GM19372 (cell line): ENCODE data around the gene OPRM1.
"Not testable (repeated sequence)": the region's sequence is repeated elsewhere in the genome, so short reads cannot be mapped to it uniquely, and the experiment has no call there.

Experiments used
- ATAC-seq: cut with Tn5 transposase; IDR thresholded peaks from one replicate; pipeline ENCODE4 v1.9.1; 2021; ENCODE audit warnings: mild to moderate bottlenecking, low read depth, moderate library complexity; ENCODE audit not compliant: unreplicated experiment

The OPRM1 gene

DNA sequence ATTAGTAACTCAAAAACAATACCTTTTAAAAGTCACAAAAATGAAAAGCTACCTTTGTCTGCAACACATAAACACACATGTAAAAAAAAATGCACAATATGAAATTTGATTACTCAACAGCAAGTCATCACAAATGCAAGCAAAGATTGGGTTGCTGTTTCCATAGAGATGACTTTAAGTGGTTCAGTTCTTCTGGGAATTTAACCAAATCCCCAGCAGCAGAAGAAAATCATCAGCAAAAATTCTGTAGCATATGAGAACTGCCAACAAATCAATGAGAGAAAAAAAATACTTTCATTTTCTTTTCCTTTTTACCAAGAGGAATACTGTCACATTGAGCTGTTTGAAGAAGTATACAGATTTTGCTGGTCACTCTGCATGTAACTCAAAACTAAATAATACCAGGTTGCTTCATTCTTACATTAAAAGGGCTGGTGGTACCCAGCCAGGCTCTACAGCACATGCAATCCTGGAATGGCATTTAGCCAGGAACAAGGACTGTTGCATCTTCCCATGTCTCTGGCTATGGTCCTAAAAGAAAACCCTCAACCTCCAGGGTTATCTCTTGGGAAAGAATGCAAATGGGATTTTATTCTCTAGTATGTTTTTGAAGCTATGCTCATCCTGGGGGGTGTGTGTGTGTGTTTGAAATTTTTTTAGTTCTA lies 158.3 kb downstream of the OPRM1 start:
- ATAC-seq = no peak

DNA sequence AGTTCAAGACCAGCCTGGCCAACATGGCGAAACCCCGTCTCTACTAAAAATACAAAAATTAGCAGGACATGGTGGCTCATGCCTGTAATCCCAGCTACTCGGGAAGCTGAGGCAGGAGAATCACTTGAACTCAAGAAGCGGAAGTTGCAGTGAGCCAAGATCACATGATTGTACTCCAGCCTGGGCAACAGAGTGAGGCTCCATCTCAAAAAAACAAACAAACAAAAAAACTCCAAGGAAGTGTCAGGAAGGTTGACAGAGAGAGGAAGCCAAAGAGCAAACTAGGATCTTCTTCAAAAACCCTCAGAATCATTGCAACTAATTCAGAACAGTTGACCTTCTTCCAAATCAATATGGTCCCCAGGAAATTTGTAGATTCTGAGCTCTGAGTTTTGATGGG lies 162.6 kb downstream of the OPRM1 start:
- not testable (repeated sequence) for ATAC-seq

DNA sequence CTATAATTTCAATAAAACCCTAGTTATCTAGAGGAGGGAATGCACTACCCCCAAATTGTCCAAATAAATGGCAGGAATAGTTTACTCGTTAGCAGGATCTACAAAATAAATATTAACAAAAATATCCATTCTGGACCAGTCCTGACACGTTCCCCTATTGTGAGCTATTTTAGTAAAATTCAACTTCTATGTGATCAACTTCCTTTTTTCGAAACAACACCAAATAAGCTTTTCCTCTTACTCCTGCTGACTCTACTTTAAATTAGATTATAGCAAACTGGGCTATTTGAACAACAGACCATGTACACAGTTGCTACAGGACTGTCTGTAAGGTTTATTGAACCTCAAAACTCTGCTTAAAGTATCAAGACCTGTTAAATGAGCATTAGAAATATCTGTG lies 163.3 kb downstream of the OPRM1 start:
- no peak for ATAC-seq

DNA sequence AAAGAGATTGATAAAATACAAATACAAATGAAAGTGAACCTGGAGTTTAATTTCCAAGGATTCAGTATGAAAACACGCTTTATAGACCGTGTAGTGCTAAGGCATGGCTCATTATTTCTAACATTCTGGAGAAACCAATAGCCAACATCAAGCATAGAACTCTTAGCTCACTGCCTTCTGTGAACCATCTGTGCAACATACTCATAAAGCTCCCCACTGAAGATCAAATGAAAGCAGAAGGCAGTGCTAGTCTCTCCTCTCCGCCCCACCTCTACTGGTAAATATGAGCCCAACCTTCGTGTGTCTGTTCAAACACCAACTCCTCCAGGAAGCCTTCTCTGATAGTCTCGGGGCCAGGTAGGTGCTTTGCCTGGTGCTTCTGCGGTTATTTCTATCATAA lies 163.9 kb downstream of the OPRM1 start:
- no peak for ATAC-seq

DNA sequence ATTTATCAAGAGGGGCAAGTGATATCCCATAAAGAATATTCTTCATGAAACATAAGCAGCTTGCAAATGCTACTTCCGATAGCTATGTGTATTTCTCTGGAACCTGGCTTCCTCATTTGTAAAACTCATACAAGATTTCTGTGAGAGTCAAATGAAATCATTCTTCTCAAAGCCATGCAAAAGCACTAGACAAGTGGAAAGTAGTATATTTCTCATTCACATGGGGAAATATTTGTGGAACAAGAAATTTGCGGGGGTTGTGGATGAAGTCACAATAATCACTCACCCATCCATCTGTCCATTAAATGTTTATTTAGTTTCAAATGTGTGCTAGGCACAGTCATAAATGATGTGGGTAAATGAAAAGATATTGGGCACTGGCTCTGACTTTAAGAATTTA lies 167.1 kb downstream of the OPRM1 start:
- ATAC-seq = no peak

DNA sequence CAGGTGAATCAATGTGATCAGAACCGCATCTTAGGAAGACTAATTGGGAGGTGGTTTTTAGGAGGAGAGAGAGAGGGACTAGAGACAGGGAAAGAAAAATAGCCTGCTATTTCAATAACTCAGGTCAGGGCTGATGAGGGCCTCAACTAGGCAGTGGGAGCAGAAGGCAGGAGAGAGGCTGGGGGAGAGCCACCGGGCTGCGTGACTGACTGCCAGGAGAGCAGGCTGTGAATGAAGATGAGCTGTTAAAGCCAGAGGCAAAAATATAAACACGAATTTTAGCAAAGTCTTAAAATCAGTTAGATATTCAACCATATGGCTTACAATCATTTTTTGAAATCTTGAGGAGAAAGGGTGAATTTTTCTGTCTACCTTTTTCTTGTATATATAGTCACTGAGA lies 168.0 kb downstream of the OPRM1 start:
- no peak for ATAC-seq

DNA sequence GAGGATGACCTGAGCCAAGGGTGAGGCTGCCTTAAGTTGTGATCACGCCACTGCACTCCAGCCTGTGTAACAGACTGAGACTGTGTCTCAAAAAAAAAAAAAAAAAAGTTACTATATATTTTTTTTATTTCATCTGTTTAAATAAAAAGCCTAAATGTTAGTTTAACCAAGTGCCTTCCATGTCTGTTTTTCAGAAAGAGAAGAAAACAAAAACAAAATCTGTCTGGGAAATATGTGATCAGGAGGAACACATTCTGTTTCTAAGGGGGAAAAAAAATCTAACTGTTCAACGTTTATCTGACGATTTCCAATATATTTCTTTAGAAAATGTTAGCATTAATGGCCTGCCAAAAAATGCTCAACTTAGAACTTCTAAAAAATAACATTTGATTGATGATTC lies 170.5 kb downstream of the OPRM1 start:
- no peak for ATAC-seq

DNA sequence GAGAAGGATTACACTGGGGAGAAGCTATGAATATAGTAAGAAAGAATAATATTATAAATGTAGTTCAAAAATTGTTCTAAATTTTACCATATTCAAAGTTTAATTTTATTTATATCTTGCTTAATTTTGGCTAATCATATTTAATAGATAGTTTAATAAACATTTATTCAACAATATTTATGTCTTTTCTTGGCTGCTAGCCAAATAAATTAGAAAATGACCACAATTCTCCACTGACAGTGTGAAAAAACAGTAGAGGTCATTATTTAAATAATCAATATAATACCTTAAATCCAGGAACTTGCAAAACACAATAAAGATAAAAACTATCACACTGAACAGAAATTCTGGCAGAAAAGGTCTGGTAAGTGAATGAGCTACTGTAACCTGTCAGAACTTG lies 171.6 kb downstream of the OPRM1 start:
- ATAC-seq = no peak

DNA sequence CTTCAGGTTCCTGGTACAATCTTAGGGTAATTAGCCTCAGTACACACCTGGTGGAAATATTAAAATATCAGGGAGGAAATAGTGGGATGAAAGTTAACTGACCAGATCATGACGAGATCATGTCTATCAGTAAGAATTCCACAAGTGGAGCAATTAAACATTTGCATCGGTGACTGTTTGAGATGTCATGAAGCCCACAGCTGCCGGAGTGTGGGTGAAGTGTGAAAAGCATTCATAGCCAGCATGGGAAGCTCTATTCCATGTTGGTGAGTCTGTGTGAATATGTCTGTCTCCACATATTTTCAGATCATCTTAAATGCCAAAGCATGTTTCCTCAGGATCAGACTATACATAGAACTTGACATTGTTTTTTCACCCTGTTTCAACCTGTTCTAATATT lies 174.7 kb downstream of the OPRM1 start:
- ATAC-seq = no peak

DNA sequence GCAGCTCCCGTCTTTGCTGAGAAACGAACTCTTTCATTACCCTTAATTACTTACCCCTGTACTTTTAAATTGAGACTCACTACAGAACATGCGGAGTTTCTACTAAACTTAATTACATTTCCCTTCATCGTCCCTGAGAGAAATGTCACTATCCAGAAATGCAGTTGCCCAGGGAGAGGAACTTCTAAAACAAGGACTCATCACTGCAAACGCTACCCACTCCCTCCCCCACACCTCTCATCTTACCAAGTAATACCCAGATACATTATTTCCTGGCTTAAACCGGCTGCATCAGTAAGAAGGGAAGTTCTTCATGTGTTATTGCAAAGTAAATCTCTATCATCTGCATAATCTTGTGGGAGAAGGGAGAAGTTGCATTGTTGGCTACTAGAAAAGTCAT lies 179.3 kb downstream of the OPRM1 start:
- no peak for ATAC-seq

DNA sequence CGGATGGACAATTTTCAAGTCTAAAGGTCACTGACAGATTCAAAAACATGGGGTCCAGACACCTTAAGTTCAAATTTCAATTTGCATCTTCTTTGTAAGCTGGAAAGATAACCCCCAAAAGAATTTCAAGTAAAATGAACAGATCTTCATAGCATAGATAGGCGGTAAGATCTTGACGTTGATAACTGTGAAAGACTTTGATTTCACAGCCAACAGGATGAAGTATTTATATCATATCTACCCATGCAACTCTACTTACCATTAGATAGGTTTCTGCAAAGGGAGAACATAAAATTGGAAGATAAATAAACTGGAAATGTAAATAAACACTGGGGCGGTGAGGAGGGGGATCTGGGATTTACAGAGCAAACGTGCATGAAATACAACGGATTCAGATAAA lies 179.7 kb downstream of the OPRM1 start:
- no peak for ATAC-seq

DNA sequence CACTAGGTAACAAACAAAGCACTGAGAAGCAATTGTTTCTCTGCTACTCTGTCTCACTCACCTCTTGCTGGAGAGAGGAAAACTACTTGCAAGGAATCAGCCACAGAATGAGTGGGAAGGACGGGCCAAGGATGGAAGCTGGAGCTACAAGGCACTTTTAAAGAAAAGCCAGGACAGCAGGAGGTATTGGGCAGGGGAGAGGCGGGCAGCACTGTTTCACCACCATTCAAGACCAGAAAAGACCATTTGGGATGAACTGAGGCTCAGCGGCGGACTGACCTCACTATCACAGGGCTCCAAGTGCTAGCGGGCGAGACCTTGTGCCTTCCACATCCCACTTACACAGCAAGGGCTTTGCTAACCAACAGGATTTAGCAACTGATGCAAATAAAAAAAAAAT lies 180.2 kb downstream of the OPRM1 start:
- ATAC-seq = no peak

DNA sequence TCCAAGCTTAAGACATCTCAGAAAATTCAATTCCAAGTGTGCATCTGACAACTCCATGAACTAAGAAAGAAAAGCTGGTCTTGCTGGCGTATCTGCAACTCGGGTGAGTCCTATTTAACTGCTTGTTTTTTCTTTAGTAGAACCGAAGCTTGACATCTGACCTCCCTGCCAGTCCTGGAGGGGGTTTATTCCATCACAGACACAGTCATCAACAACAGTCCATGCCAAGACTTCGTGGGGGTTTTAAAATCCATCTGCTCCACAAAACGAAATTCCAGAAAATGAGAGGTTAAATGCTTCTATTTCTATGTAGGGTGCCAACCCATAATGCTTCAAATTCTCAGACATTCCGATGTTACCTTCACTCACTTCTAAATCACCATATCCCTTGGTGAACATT lies 183.7 kb downstream of the OPRM1 start:
- ATAC-seq = no peak

DNA sequence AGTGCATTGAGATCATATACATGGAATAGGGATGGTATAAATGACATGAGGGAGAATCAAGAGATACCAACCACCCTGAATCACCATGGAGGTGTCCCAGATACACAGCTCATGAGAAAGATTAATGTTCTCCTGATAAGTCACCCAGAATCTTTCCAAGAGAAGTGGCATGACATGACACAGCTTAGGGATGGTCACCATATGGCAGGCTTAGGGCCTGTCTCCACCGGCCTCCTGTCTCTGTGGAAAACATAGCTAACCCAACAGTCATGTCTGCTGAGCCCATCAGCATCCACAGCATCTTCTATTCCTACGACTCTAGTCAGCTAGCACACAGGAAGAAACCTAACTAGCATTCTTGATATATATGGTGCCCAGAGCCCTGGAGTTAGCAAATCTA lies 184.3 kb downstream of the OPRM1 start:
- ATAC-seq = no peak

DNA sequence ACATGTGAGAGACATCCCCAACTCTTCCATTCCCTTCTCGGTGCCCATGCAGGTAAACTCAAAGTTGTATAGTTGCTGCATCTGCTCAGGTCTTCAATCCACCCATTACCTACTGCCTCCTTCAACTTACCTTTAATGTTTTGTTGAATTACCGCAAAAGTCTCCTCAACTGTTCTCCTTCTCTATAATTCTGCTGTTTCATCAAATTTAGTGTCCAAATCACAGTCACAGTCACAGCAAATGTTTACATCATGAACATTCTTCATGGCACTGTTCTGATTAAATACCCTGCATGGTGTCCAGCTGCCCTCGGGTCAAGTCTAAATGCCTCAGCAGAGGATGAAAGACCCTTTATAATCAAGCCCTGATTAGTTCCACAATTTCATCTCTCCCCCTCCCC lies 187.4 kb downstream of the OPRM1 start:
- ATAC-seq = no peak

DNA sequence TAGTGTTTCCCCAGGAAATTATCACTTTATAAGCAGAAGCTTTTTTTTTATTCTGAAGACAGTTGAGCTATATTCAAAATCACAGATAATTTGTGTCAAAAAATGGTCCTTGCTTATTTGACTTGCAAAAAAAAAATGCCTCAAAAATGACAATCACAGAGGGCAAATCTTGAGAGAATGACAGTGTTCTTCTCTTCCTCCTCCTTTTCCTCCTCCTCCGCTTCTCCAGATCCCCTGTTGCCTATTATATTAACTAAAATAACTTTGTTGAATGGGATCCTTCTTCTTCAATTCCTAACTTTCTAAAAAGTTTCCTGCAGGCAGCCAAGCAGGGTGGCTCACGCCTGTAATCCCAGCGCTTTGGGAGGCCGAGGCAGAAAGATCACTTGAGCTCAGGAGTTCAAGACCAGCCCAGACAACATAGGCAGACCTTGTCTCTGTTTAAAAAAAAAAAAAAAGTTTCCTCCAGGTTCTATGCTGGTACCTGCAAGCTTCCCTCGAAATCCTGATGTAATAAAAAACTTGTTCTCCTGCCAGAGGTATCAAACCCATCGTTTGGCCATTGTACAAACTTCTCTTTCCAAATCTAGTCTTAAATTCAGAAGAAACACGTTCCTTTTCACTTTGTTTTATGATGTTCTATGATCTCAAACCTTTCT lies 189.0 kb downstream of the OPRM1 start:
- ATAC-seq = no peak

DNA sequence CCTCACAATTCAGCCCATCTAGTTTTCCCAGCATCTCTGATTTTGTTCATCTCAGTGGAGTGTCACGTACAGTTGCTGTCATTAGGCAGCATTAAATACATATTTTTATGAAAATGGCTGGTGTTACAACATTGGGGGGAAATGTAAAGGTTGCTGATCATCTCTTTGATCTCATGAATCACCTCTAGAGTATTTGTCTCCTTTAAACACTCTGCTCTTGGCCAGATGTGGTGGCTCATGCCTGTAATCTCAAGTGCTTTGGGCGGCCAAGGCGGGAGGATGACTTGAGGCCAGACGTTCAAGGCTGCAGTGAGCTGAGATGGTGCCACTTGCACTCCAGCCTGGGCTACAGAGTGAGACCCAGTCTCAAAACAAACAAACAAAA lies 189.5 kb downstream of the OPRM1 start:
- ATAC-seq = no peak

DNA sequence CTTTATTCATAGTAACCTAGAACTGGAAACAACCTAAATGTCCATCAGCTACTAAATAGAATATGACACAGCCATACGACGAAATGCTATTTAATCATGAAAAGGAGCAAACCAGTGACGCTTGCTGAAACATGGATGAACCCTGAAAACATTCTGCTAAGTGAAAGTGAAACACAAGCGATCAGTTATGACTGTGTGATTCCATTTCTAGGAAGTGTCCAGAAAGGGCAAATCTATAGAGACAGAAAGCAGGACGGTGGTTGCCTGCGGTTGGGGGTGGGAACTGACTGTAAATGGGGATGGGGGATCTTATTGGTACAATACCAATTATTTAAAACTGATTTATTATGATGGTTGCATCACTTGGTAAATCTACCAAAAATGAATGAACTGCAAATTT lies 190.7 kb downstream of the OPRM1 start:
- ATAC-seq = no peak

DNA sequence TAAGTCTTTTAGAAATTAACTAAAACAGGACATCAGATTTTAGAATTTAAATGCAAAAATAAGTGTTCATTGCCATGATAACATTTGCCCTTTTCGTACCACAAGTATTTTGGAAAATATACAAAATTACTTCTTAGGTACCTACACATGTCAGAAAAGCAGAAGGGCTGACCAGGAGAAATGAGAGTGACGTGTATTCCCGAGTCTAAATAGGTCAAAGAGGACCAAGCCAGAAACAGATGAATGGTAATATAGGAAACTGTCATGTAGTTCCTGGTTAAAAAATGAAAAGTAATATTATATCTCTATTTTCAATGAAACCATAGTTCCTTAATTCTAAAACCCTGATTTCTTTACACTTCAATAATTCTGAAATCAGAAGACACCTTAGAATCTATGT lies 191.4 kb downstream of the OPRM1 start:
- ATAC-seq = no peak

DNA sequence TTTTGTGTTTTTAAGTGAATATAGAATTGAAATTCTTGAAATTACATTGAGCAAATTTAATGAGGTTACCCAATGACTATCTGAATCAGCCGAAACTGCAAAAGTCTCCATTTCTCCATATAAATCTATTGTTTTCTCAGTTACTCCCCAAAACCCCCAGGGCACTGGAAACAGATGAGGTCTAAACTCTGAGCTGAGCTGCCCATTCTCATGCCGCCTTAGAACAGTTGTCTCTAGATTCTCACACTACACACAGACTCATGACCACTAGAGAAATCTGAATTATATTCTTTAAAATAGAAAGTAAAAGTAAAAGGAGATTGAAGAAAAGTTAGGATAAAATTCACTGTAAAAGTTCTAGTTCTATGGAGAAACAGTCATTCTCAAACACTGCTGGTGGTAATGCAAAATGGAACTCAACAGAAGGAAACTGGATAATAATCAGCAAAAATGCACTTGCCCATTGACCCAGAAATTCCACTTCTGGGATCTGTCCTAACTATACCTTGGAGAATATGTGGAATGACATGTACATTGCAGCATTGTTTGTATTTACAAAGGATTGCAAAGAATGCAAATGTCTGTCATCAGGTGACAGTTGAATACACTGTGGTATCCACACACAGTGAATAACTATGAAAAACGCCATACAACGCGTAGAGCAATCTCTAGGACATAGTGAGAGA lies 192.0 kb downstream of the OPRM1 start:
- ATAC-seq = no peak

DNA sequence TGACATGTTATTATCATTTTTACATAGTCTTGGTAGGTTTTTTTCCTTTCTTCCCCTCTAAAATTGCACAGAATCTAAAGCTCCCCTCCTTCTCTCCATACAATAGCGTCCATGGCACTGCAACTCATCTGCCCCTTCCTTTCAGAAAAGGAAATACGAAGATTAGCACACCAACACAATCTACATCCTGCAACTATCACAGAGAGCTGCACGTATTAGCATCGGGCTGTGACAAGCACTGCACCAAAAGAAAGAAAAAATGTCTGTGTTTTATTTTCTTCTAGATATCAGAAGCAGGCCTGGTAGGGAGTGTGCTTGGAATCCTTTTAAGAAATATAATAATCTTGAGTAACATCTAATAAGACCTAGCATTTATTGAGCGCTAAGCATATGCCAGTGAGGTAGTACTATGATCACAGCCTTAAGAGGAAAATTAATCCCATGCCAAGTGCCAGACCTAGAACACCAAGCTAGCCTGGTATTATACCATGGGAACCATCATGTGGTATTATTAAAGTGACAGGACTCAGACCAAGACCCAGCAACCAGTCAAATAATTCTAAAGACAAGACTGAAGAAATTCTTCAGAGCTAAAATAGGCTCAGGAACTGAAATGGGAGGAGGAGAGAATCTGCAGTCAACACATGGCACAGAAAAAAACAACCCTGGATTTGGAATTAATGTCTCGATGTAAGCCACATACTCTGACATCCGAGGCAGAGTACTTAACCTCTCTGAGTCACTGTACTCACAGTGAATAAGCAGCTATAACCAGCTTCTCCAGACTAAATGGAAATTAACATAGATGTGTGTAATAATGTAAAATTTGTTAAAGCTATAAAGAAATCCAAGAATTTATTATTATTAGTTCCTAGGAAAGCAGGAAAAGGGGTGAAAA lies 193.2 kb downstream of the OPRM1 start:
- ATAC-seq = no peak
